Kidney (tissue), 14 donors: Measurements from ENCODE around the gene C1R. TPM values are rescaled to one million over a fixed set of nuclear protein-coding genes. Genes with fewer than 3 reads are reported as not detected.

Source experiments
- DNase-seq, 5 donors: peaks; one replicate each; pipeline ENCODE4 v3.0.0-alpha.2; 2013 to 2020
- FAIRE-seq: peaks from 2 replicates; lab custom pipeline; 2012; peaks lifted over from hg19 to GRCh38; lab: Jason Lieb, UNC
- H3K27ac ChIP-seq, 2 donors: one replicate each; pipeline ENCODE4 v1.7.0; 2013; ENCODE audit warnings: low read depth in 2 of 2, low read length in 2 of 2, inconsistent platforms in 1 of 2
- H3K27me3 ChIP-seq: one replicate; pipeline ENCODE4 v1.7.1; 2013; ENCODE audit warnings: low read length, inconsistent platforms; ENCODE audit not compliant: control insufficient read depth, insufficient read depth
- H3K36me3 ChIP-seq, 3 donors: one replicate each; pipeline versions ENCODE4 v1.7.0 to v1.7.1; 2013; ENCODE audit warnings: low read length in 3 of 3, control low read depth in 1 of 3, inconsistent platforms in 1 of 3; ENCODE audit not compliant: insufficient read depth in 3 of 3, control insufficient read depth in 2 of 3
- H3K4me1 ChIP-seq, 3 donors: one replicate each; pipeline versions ENCODE4 v1.7.0 to v1.7.1; 2013; ENCODE audit warnings: low read length in 3 of 3, inconsistent platforms in 1 of 3, low read depth in 1 of 3; ENCODE audit not compliant: control insufficient read depth in 2 of 3, insufficient read depth in 2 of 3
- H3K4me3 ChIP-seq, 3 donors: one replicate each; pipeline versions ENCODE4 v1.7.0 to v1.8.1; 2013; ENCODE audit warnings: low read length in 3 of 3, control low read depth in 1 of 3, inconsistent platforms in 1 of 3
- H3K9ac ChIP-seq, 3 donors: one replicate each; pipeline versions ENCODE4 v1.7.0 to v1.7.1; 2013; ENCODE audit warnings: low read length in 3 of 3, control low read depth in 1 of 3, inconsistent platforms in 1 of 3
- H3K9me3 ChIP-seq, 3 donors: one replicate each; pipeline versions ENCODE4 v1.7.0 to v1.7.1; 2013; ENCODE audit warnings: low read length in 3 of 3, control low read depth in 1 of 3, inconsistent platforms in 1 of 3; ENCODE audit not compliant: control insufficient read depth in 2 of 3, insufficient read depth in 1 of 3
- CTCF ChIP-seq: IDR thresholded peaks from 3 replicates; pipeline ENCODE4 v1.5.1; 2012; ENCODE audit warnings: mild to moderate bottlenecking, moderate library complexity, borderline replicate concordance; ENCODE audit not compliant: insufficient read depth; ENCODE audit errors: extremely low read depth
- intact Hi-C: fragments of 100-400 bp; cut with DNase I; formaldehyde crosslinking; loops from one replicate; pipeline ENCODE4 v1.11.1; 2022
- polyA plus RNA-seq: library from polyadenylated mRNA; stranded (reverse); fragments of 350-450 nt; fragmentation: Illumina TruSeq; extraction: RNeasy Lipid Tissue Mini Kit (QIAGEN cat#74804); gene quantifications from one replicate; pipeline ENCODE4 v1.2.3, GENCODE V29; 2014; ENCODE audit warnings: low read depth, low replicate concordance; ENCODE audit not compliant: insufficient read depth
- total RNA-seq: library from RNA; stranded (reverse); fragmentation: NEBNext Ultra II Directional; extraction: Animal tissue kit (Norgen Biotek cat#: 25700); gene quantifications from one replicate; pipeline ENCODE4 v1.2.1, GENCODE V29; 2021
- donor health status: control.
- donor health status: control.
- donor health status: control.
- donor health status: control.
- donor health status: control.
- donor health status: DM: yes; HTN: yes; CAD: no.
- donor health status: Normal renal cell carcinoma (clear cell type).

The C1R gene
- total and polyA plus RNA-seq, 2 donors from 2014 or later = 183 to 514 TPM

- peaks cover 0 to 23% (median 0%) of the 10 kb centered on the region in 3 donors for H3K4me1 ChIP-seq
- intact Hi-C loops = no loop called here
- H3K9ac ChIP-seq = peak within 1 kb of the TSS; percentile 57 to 97 (median 62)
- H3K27ac ChIP-seq = peak within 1 kb of the TSS; percentile 88 to 92
- H3K36me3 ChIP-seq = peaks cover 5 to 20% (median 10%) of the 10 kb centered on the region in 3 donors
- FAIRE-seq = no peak
- H3K9me3 ChIP-seq = peaks cover 0 to 2% (median 0%) of the 10 kb centered on the region in 3 donors
- DNase-seq = peak; percentile 91 to 96 (median 94)
- H3K27me3 ChIP-seq = no peaks in the 10 kb centered on the region
- H3K4me3 ChIP-seq = peak within 1 kb of the TSS; percentile 78 to 93 (median 80)
- TF ChIP-seq CTCF = no peak
Observed at GRCh38 chr12:7129872-7130691, 37.8 kb upstream of the C1R start, which contains the start of gene CLSTN3. Gene CLSTN3 (plus strand): TSS chr12:7130371. CDS start chr12:7130649, 278 bp downstream.

DNA sequence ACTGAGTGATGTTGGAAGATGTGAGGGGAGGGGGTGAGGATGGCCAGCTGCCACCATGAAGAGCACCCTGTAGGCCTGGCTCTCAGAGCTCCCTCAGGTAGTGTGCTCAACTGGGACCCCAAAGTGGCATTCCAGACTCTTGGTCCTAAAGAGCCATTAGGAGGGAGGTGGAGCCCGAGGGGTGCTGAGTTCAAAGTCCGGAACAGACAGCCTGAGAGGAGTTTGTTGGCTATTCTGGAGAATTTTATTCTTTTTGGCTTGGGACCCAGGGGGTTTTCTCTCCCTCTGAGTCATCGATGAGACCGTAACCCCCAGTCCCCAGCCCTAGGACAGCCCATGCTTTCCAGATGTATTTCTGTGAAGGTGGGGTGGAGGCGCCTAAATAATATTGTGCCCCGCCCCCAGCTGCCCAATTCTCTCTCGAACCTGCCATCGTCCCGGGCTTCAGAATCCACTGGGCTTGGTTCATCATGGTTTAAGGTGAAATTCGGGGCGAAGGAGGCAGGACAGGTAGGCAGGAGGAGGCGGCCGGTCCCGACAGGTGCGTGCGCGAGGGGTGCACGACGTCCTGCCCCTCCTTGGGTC, 37.1 kb upstream of the C1R start:
- H3K27ac ChIP-seq = peak overlapping the region; percentile 88 to 92
- TF ChIP-seq CTCF = no peak
- no peaks in the 10 kb centered on the region for H3K27me3 ChIP-seq
- FAIRE-seq = no peak
- intact Hi-C loops = no loop called here
- DNase-seq = peak in 2 of 5 donors; percentile 15 to 45
- peaks cover 3 to 13% (median 6%) of the 10 kb centered on the region in 3 donors for H3K36me3 ChIP-seq
- H3K4me3 ChIP-seq = peak overlapping the region; percentile 69 to 93 (median 80)
- no peaks in the 10 kb centered on the region for H3K9me3 ChIP-seq
- peak overlapping the region; percentile 50 to 97 (median 61) for H3K9ac ChIP-seq
- H3K4me1 ChIP-seq = peaks cover 0 to 26% (median under 1%) of the 10 kb centered on the region in 3 donors

DNA sequence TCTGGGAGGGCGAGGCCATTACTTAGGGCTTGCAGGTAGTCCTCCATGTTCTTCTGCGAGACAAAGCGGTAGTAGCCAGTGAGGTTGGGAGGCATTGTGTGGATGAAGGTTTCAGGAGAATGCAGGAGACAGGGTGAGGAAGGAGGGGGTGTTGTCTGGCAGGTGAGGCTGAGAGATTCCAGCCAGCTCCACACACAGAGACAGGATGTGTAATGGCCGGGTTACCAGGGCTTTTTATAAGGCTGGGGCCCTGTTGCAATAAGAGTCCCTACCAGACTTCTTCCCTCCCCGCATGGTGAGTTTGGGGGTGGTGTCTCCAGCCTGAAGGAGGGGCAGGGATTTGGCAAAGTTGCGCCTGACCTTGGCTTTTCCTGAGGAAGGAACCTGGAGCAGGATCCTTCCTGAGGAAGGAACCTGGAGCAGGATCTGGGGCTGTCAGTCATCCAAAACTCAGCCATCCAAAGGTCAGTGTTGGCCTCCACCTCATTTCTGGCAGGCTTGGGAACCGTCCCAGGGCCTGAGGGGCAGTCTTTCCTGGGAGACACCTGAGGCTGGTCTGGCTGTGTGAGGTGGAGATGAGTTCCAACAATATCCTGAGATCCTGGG, 36.5 kb upstream of the C1R start, which contains the start of gene RBP5:
Gene RBP5, minus strand, starts transcription at position 209 of the 606 bp plus-strand sequence. Its CDS starts 114 bp downstream, at position 95.
- peaks cover under 1 to 8% (median 4%) of the 10 kb centered on the region in 3 donors for H3K36me3 ChIP-seq
- no peaks in the 10 kb centered on the region for H3K9me3 ChIP-seq
- DNase-seq = peak in 2 of 5 donors; percentile 37 to 82
- peak within 1 kb of the TSS; percentile 69 to 93 (median 80) for H3K4me3 ChIP-seq
- peaks cover 0 to 30% (median 6%) of the 10 kb centered on the region in 3 donors for H3K4me1 ChIP-seq
- intact Hi-C loops = no loop called here
- H3K27ac ChIP-seq = peak within 1 kb of the TSS; percentile 88 to 92
- peak within 1 kb of the TSS; percentile 61 to 97 (median 71) for H3K9ac ChIP-seq
- FAIRE-seq = no peak
- TF ChIP-seq CTCF = no peak
- no peaks in the 10 kb centered on the region for H3K27me3 ChIP-seq
